ENCODE data around the gene DPP6.

DPP6 gene

GRCh38 chr7:154785898-154786297, 733.7 kb downstream of the DPP6 start:
- Histone ChIP-seq H3K9me3 (ENCODE audit: control insufficient read depth, insufficient read depth, low read depth, low read length) (no peaks in the 10 kb centered on the region), H3K4me3 (ENCODE audit: low read depth, low read length) (no peak overlapping the region), H3K4me1 (ENCODE audit: control insufficient read depth, insufficient read depth, low read length) (no peaks in the 10 kb centered on the region), H3K27ac (ENCODE audit: low read depth, low read length) (no peak overlapping the region), H3K27me3 (ENCODE audit: control insufficient read depth, insufficient read depth, low read length) (0 out of 2 replicates have a peak, but pooled peaks cover 3% of the 10 kb centered on the region), H3K36me3 (ENCODE audit: control insufficient read depth, insufficient read depth, low read length) (no peaks in the 10 kb centered on the region), H3K9ac (ENCODE audit: low read length) (no peak overlapping the region)

GRCh38 chr7:154789404-154789803, 737.2 kb downstream of the DPP6 start:
- 0 out of 2 replicates have a peak, but pooled peaks cover 4% of the 10 kb centered on the region for H3K4me1 ChIP-seq (ENCODE audit: control insufficient read depth, insufficient read depth, low read length)
- H3K4me3 ChIP-seq (ENCODE audit: low read depth, low read length): no peak overlapping the region
- H3K9ac ChIP-seq (ENCODE audit: low read length): no peak overlapping the region
- peaks cover 4% of the 10 kb centered on the region for H3K27me3 ChIP-seq (ENCODE audit: control insufficient read depth, insufficient read depth, low read length)
- no peak overlapping the region for H3K27ac ChIP-seq (ENCODE audit: low read depth, low read length)
- H3K9me3 ChIP-seq (ENCODE audit: control insufficient read depth, insufficient read depth, low read depth, low read length): no peaks in the 10 kb centered on the region
- no peaks in the 10 kb centered on the region for H3K36me3 ChIP-seq (ENCODE audit: control insufficient read depth, insufficient read depth, low read length)

GRCh38 chr7:154791611-154792010, 739.4 kb downstream of the DPP6 start:
- 0 out of 2 replicates have a peak, but pooled peaks cover 5% of the 10 kb centered on the region for H3K4me1 ChIP-seq (ENCODE audit: control insufficient read depth, insufficient read depth, low read length)
- H3K36me3 ChIP-seq (ENCODE audit: control insufficient read depth, insufficient read depth, low read length): no peaks in the 10 kb centered on the region
- no peak overlapping the region for H3K4me3 ChIP-seq (ENCODE audit: low read depth, low read length)
- no peaks in the 10 kb centered on the region for H3K9me3 ChIP-seq (ENCODE audit: control insufficient read depth, insufficient read depth, low read depth, low read length)
- H3K27ac ChIP-seq (ENCODE audit: low read depth, low read length): no peak overlapping the region
- H3K9ac ChIP-seq (ENCODE audit: low read length): no peak overlapping the region
- peaks cover 4% of the 10 kb centered on the region for H3K27me3 ChIP-seq (ENCODE audit: control insufficient read depth, insufficient read depth, low read length)

GRCh38 chr7:154792436-154793055, 740.3 kb downstream of the DPP6 start:
- Histone ChIP-seq H3K9me3 (ENCODE audit: control insufficient read depth, insufficient read depth, low read depth, low read length) (no peaks in the 10 kb centered on the region), H3K27me3 (ENCODE audit: control insufficient read depth, insufficient read depth, low read length) (peaks cover 4% of the 10 kb centered on the region), H3K36me3 (ENCODE audit: control insufficient read depth, insufficient read depth, low read length) (no peaks in the 10 kb centered on the region), H3K4me1 (ENCODE audit: control insufficient read depth, insufficient read depth, low read length) (0 out of 2 replicates have a peak, but pooled peaks cover 5% of the 10 kb centered on the region), H3K9ac (ENCODE audit: low read length) (no peak overlapping the region), H3K4me3 (ENCODE audit: low read depth, low read length) (no peak overlapping the region), H3K27ac (ENCODE audit: low read depth, low read length) (no peak overlapping the region)

- 0 out of 2 replicates have a peak, but pooled peaks cover 5% of the 10 kb centered on the region for H3K4me1 ChIP-seq (ENCODE audit: control insufficient read depth, insufficient read depth, low read length)
- H3K9me3 ChIP-seq (ENCODE audit: control insufficient read depth, insufficient read depth, low read depth, low read length): no peaks in the 10 kb centered on the region
- no peak overlapping the region for H3K27ac ChIP-seq (ENCODE audit: low read depth, low read length)
- no peaks in the 10 kb centered on the region for H3K36me3 ChIP-seq (ENCODE audit: control insufficient read depth, insufficient read depth, low read length)
- H3K4me3 ChIP-seq (ENCODE audit: low read depth, low read length): peak overlapping the region; percentile 62
- H3K9ac ChIP-seq (ENCODE audit: low read length): peak overlapping the region; percentile 55
- H3K27me3 ChIP-seq (ENCODE audit: control insufficient read depth, insufficient read depth, low read length): peaks cover 4% of the 10 kb centered on the region
Measured at GRCh38 chr7:154794147-154794780, 742.1 kb downstream of the DPP6 start.

- Histone ChIP-seq H3K4me3 (ENCODE audit: low read depth, low read length) (no peak overlapping the region), H3K9ac (ENCODE audit: low read length) (no peak overlapping the region), H3K4me1 (ENCODE audit: control insufficient read depth, insufficient read depth, low read length) (0 out of 2 replicates have a peak, but pooled peaks cover 5% of the 10 kb centered on the region), H3K36me3 (ENCODE audit: control insufficient read depth, insufficient read depth, low read length) (no peaks in the 10 kb centered on the region), H3K9me3 (ENCODE audit: control insufficient read depth, insufficient read depth, low read depth, low read length) (no peaks in the 10 kb centered on the region), H3K27me3 (ENCODE audit: control insufficient read depth, insufficient read depth, low read length) (peaks cover 4% of the 10 kb centered on the region), H3K27ac (ENCODE audit: low read depth, low read length) (no peak overlapping the region)
Measured at GRCh38 chr7:154795014-154795413, 742.8 kb downstream of the DPP6 start.

- Histone ChIP-seq H3K27me3 (ENCODE audit: control insufficient read depth, insufficient read depth, low read length) (peaks cover 4% of the 10 kb centered on the region), H3K4me1 (ENCODE audit: control insufficient read depth, insufficient read depth, low read length) (0 out of 2 replicates have a peak, but pooled peaks cover 5% of the 10 kb centered on the region), H3K9ac (ENCODE audit: low read length) (no peak overlapping the region), H3K36me3 (ENCODE audit: control insufficient read depth, insufficient read depth, low read length) (no peaks in the 10 kb centered on the region), H3K4me3 (ENCODE audit: low read depth, low read length) (no peak overlapping the region), H3K9me3 (ENCODE audit: control insufficient read depth, insufficient read depth, low read depth, low read length) (no peaks in the 10 kb centered on the region), H3K27ac (ENCODE audit: low read depth, low read length) (no peak overlapping the region)
Measured at GRCh38 chr7:154795437-154795836, 743.2 kb downstream of the DPP6 start.

GRCh38 chr7:154804449-154804848, 752.3 kb downstream of the DPP6 start:
- H3K9me3 ChIP-seq (ENCODE audit: control insufficient read depth, insufficient read depth, low read depth, low read length): no peaks in the 10 kb centered on the region
- no peaks in the 10 kb centered on the region for H3K36me3 ChIP-seq (ENCODE audit: control insufficient read depth, insufficient read depth, low read length)
- H3K27ac ChIP-seq (ENCODE audit: low read depth, low read length): no peak overlapping the region
- no peak overlapping the region for H3K9ac ChIP-seq (ENCODE audit: low read length)
- no peaks in the 10 kb centered on the region; the same call in 1 of the 2 replicates for H3K27me3 ChIP-seq (ENCODE audit: control insufficient read depth, insufficient read depth, low read length)
- no peaks in the 10 kb centered on the region for H3K4me1 ChIP-seq (ENCODE audit: control insufficient read depth, insufficient read depth, low read length)
- no peak overlapping the region for H3K4me3 ChIP-seq (ENCODE audit: low read depth, low read length)

- H3K27ac ChIP-seq (ENCODE audit: low read depth, low read length): no peak overlapping the region
- H3K4me3 ChIP-seq (ENCODE audit: low read depth, low read length): no peak overlapping the region
- no peaks in the 10 kb centered on the region for H3K27me3 ChIP-seq (ENCODE audit: control insufficient read depth, insufficient read depth, low read length)
- no peaks in the 10 kb centered on the region for H3K4me1 ChIP-seq (ENCODE audit: control insufficient read depth, insufficient read depth, low read length)
- no peaks in the 10 kb centered on the region for H3K36me3 ChIP-seq (ENCODE audit: control insufficient read depth, insufficient read depth, low read length)
- H3K9me3 ChIP-seq (ENCODE audit: control insufficient read depth, insufficient read depth, low read depth, low read length): peaks cover 18% of the 10 kb centered on the region
- H3K9ac ChIP-seq (ENCODE audit: low read length): no peak overlapping the region
Measured at GRCh38 chr7:154812027-154812426, 759.8 kb downstream of the DPP6 start.

GRCh38 chr7:154817224-154817896, 765.2 kb downstream of the DPP6 start:
- no peaks in the 10 kb centered on the region for H3K4me1 ChIP-seq (ENCODE audit: control insufficient read depth, insufficient read depth, low read length)
- H3K4me3 ChIP-seq (ENCODE audit: low read depth, low read length): no peak overlapping the region
- H3K27ac ChIP-seq (ENCODE audit: low read depth, low read length): no peak overlapping the region
- peaks cover 4% of the 10 kb centered on the region; the same call in 1 of the 2 replicates for H3K9me3 ChIP-seq (ENCODE audit: control insufficient read depth, insufficient read depth, low read depth, low read length)
- H3K27me3 ChIP-seq (ENCODE audit: control insufficient read depth, insufficient read depth, low read length): no peaks in the 10 kb centered on the region
- no peak overlapping the region for H3K9ac ChIP-seq (ENCODE audit: low read length)
- H3K36me3 ChIP-seq (ENCODE audit: control insufficient read depth, insufficient read depth, low read length): no peaks in the 10 kb centered on the region

GRCh38 chr7:154827007-154827406, 774.8 kb downstream of the DPP6 start:
- H3K27ac ChIP-seq (ENCODE audit: low read depth, low read length): no peak overlapping the region
- H3K4me1 ChIP-seq (ENCODE audit: control insufficient read depth, insufficient read depth, low read length): no peaks in the 10 kb centered on the region
- no peaks in the 10 kb centered on the region for H3K36me3 ChIP-seq (ENCODE audit: control insufficient read depth, insufficient read depth, low read length)
- H3K4me3 ChIP-seq (ENCODE audit: low read depth, low read length): no peak overlapping the region
- peaks cover 17% of the 10 kb centered on the region; the same call in 1 of the 2 replicates for H3K27me3 ChIP-seq (ENCODE audit: control insufficient read depth, insufficient read depth, low read length)
- no peak overlapping the region for H3K9ac ChIP-seq (ENCODE audit: low read length)
- no peaks in the 10 kb centered on the region for H3K9me3 ChIP-seq (ENCODE audit: control insufficient read depth, insufficient read depth, low read depth, low read length)
